Measurements from ENCODE around the gene MRGPRD. TPM values are rescaled to one million over a fixed set of nuclear protein-coding genes. Genes with fewer than 3 reads are reported as not detected.

Gene MRGPRD
- total RNA-seq, 1 experiment from 2014 or later, result not detected

GRCh38 chr11:68955607-68955958 lies 25.2 kb downstream of the MRGPRD start:
- Histone ChIP-seq H3K36me3 (ENCODE audit: control insufficient read depth in 1 of 2, insufficient read depth in 2 of 2, low read length in 2 of 2) (no peaks in the 10 kb centered on the region), H3K9me2 (ENCODE audit: insufficient read depth) (no peaks in the 10 kb centered on the region), H3K4me1 (ENCODE audit: control insufficient read depth in 1 of 2, insufficient read depth in 2 of 2, low read length in 2 of 2) (no peaks in the 10 kb centered on the region; a peak in 1 of 4 replicates), H3K4me2 (ENCODE audit: low read length) (no peak overlapping the region), H3K27me3 (ENCODE audit: insufficient read depth, low read length) (no peaks in the 10 kb centered on the region), H3K9me3 (ENCODE audit: control insufficient read depth in 1 of 2, insufficient read depth in 1 of 2, low read depth in 1 of 2, low read length in 2 of 2) (no peaks in the 10 kb centered on the region), H3K4me3 (replicated peaks in 1 of 2; ENCODE audit: low read depth in 1 of 2, low read length in 2 of 2) (no peak overlapping the region), H3K9ac (ENCODE audit: low read length) (no peak overlapping the region), H3K27ac (ENCODE audit: low read depth, low read length) (no peak overlapping the region), H2AFZ (ENCODE audit: low read depth, low read length, poor library complexity, severe bottlenecking) (no peak overlapping the region), H4K20me1 (ENCODE audit: insufficient read depth) (no peaks in the 10 kb centered on the region), H3K79me2 (ENCODE audit: insufficient read depth, low read length) (no peaks in the 10 kb centered on the region)
- DNase-seq (ENCODE audit: low read depth, low spot score) (no peak), ATAC-seq (no peak)
- CTCF ChIA-PET, result interaction anchor here (0.7 to 1.1 kb wide), 4 partner anchors 10 to 89 kb away, joined by 4 to 5 read pairs (median 5); no protein-coding TSS in a partner anchor
- no TSS peak for BruUV-seq (replicated peaks)
- POLR2A ChIA-PET, result no interaction called here
- no peak for TF ChIP-seq ZNF274 (IDR thresholded peaks at IDR 0.05; ENCODE audit: low read depth, low read length)
- no peak for TF ChIP-seq EZH2 (IDR thresholded peaks at IDR 0.05)
- no peak for TF ChIP-seq JUND (IDR thresholded peaks at IDR 0.05)
- no peak for TF ChIP-seq CTCF (IDR thresholded peaks at IDR 0.05 in 2 of 3, conservative IDR thresholded peaks at IDR 0.05 in 1 of 3; ENCODE audit: borderline replicate concordance in 1 of 3, insufficient read depth in 1 of 3, low read depth in 2 of 3, low read length in 2 of 3)
- no peak for TF ChIP-seq ZBTB33 (IDR thresholded peaks at IDR 0.05; ENCODE audit: extremely low read depth, insufficient replicate concordance, low read length)
- TF ChIP-seq MAX (IDR thresholded peaks at IDR 0.05), result no peak
- TF ChIP-seq ELF1 (IDR thresholded peaks at IDR 0.05; ENCODE audit: borderline replicate concordance, low read depth), result no peak
- TF ChIP-seq SRF (IDR thresholded peaks at IDR 0.05; ENCODE audit: low read depth), result no peak
- intact Hi-C loops (cut with micrococcal nuclease), result loop anchor here (10.0 kb wide), 1 partner anchor 89 kb away; the partner anchor contains the start of gene TPCN2
- RAD21 ChIA-PET (ENCODE audit: low non-redundant PET in 1 of 2, low total read pairs in 2 of 2, uncharacterized antibody in 2 of 2, unreplicated experiment in 2 of 2), result interaction anchor here in 1 of 2 experiments (0.6 kb wide), 1 partner anchor 135 kb away, joined by 4 read pairs; no protein-coding TSS in a partner anchor

All from HCT116 (cell line).